HepG2 (cell line): Measurements from ENCODE around the gene B3GALT6. TPM values are rescaled to one million over a fixed set of nuclear protein-coding genes. Genes with fewer than 3 reads are reported as not detected.

Experiments used
- CBX2 ChIP-seq, 2 experiments: fragments of 200-600 bp in 1 of 2; sonication (generic); formaldehyde crosslinking in 1 of 2; IDR thresholded peaks; 2 replicates each; pipeline versions ENCODE4 v1.7.0 to v1.8.1; 2018 to 2022; ENCODE audit warnings: low read depth in 2 of 2, low read length in 1 of 2, mild to moderate bottlenecking in 1 of 2, missing genetic modification reagents in 1 of 2
- FOSL1 ChIP-seq: sonication (generic); formaldehyde crosslinking; IDR thresholded peaks from 2 replicates; pipeline ENCODE4 v1.9.0; 2021; ENCODE audit warnings: missing genetic modification reagents, borderline replicate concordance
- KDM1A ChIP-seq: IDR thresholded peaks from 2 replicates; pipeline ENCODE4 v1.6.1; 2016; ENCODE audit warnings: missing compliant biosample characterization
- KLF12 ChIP-seq: sonication (generic); formaldehyde crosslinking; IDR thresholded peaks from 2 replicates; pipeline ENCODE4 v1.4.0; 2020; ENCODE audit warnings: missing genetic modification reagents, borderline replicate concordance
- NCOA5 ChIP-seq: sonication (generic); formaldehyde crosslinking; IDR thresholded peaks from 2 replicates; pipeline ENCODE4 v1.4.0; 2020; ENCODE audit warnings: missing genetic modification reagents
- RORA ChIP-seq: sonication (generic); formaldehyde crosslinking; IDR thresholded peaks from 2 replicates; pipeline ENCODE4 v1.5.0; 2020; ENCODE audit warnings: mild to moderate bottlenecking, missing genetic modification reagents, moderate library complexity
- SIN3B ChIP-seq: fragments of 150-350 bp; IDR thresholded peaks from 2 replicates; pipeline ENCODE4 v1.6.1; 2014; ENCODE audit warnings: low read length
- STAT5B ChIP-seq: sonication (generic); formaldehyde crosslinking; IDR thresholded peaks from 2 replicates; pipeline ENCODE4 v1.4.0; 2020; ENCODE audit warnings: missing genetic modification reagents
- TOPORS ChIP-seq: sonication (generic); formaldehyde crosslinking; IDR thresholded peaks from 2 replicates; pipeline ENCODE4 v1.8.0; 2023; ENCODE audit warnings: mild to moderate bottlenecking, missing genetic modification reagents
- ZBTB3 ChIP-seq: sonication (generic); formaldehyde crosslinking; IDR thresholded peaks from 2 replicates; pipeline ENCODE4 v1.4.0; 2020; ENCODE audit warnings: low read depth, mild to moderate bottlenecking, moderate library complexity, missing genetic modification reagents, borderline replicate concordance
- ZFP1 ChIP-seq: IDR thresholded peaks from 2 replicates; pipeline ENCODE4 v1.6.1; 2016
- ZNF124 ChIP-seq: sonication (generic); formaldehyde crosslinking; IDR thresholded peaks from 2 replicates; pipeline ENCODE4 v1.4.0; 2020; ENCODE audit warnings: missing genetic modification reagents
- ZSCAN29 ChIP-seq: sonication (generic); formaldehyde crosslinking; conservative IDR thresholded peaks from 2 replicates; pipeline ENCODE4 v1.4.0; 2020; ENCODE audit warnings: mild to moderate bottlenecking, missing genetic modification reagents
- polyA plus RNA-seq, 8 experiments: library from polyadenylated mRNA; depleted of rRNA in 3 of 8; stranded (reverse) in 7 of 8; unstranded in 1 of 8; fragments of >200 nt; fragmentation: Illumina TruSeq in 4 of 8; extraction: Trizol in 4 of 8; gene quantifications; 2 replicates each; pipeline versions ENCODE4 v1.2.1 to v1.2.3, GENCODE V29; 2011 to 2016; ENCODE audit warnings: low read depth in 4 of 8, missing spikeins in 1 of 8, mixed read lengths in 1 of 8; ENCODE audit not compliant: insufficient read depth in 1 of 8
- total RNA-seq, 5 experiments: library from RNA; depleted of rRNA; stranded (reverse); fragments of >200 nt; fragmentation: Illumina TruSeq; extraction: Trizol; gene quantifications; 2 replicates each; pipeline ENCODE4 v1.2.3, GENCODE V29; 2016; ENCODE audit warnings: low read depth in 1 of 5
- TF ChIP-seq, protein P1 (sequence below): sonication (generic); formaldehyde crosslinking; IDR thresholded peaks from 2 replicates; pipeline ENCODE4 v1.4.0; 2020; ENCODE audit warnings: missing genetic modification reagents
- TF ChIP-seq, protein P2 (sequence below): IDR thresholded peaks from 2 replicates; pipeline ENCODE4 v1.6.1; 2016; ENCODE audit warnings: missing compliant biosample characterization, missing genetic modification reagents, borderline replicate concordance
- TF ChIP-seq, protein P3 (sequence below): IDR thresholded peaks from 2 replicates; pipeline ENCODE4 v1.6.1; 2012; ENCODE audit warnings: low read depth, low read length, improper control_type of control experiment
- TF ChIP-seq, protein P4 (sequence below): sonication (generic); formaldehyde crosslinking; IDR thresholded peaks from 2 replicates; pipeline ENCODE4 v1.5.0; 2020; ENCODE audit warnings: missing genetic modification reagents, mild to moderate bottlenecking, borderline replicate concordance
- TF ChIP-seq, protein P5 (sequence below): IDR thresholded peaks from 2 replicates; pipeline ENCODE4 v1.6.1; 2016; ENCODE audit warnings: mild to moderate bottlenecking
- TF ChIP-seq, protein P6 (sequence below), 2 experiments: fragments of 450-650 bp in 1 of 2; sonication (generic) in 1 of 2; formaldehyde crosslinking; IDR thresholded peaks; 2 replicates each; pipeline versions ENCODE4 v1.5.0 to v1.8.0; 2020 to 2022; ENCODE audit warnings: mild to moderate bottlenecking in 1 of 2, missing genetic modification reagents in 1 of 2

B3GALT6 gene
- total and polyA plus RNA-seq, 2 of the 13 experiments (the other 11 are each of a cell fraction or from before 2014, with no cell fraction given): 3.9 to 14.2 TPM

DNA sequence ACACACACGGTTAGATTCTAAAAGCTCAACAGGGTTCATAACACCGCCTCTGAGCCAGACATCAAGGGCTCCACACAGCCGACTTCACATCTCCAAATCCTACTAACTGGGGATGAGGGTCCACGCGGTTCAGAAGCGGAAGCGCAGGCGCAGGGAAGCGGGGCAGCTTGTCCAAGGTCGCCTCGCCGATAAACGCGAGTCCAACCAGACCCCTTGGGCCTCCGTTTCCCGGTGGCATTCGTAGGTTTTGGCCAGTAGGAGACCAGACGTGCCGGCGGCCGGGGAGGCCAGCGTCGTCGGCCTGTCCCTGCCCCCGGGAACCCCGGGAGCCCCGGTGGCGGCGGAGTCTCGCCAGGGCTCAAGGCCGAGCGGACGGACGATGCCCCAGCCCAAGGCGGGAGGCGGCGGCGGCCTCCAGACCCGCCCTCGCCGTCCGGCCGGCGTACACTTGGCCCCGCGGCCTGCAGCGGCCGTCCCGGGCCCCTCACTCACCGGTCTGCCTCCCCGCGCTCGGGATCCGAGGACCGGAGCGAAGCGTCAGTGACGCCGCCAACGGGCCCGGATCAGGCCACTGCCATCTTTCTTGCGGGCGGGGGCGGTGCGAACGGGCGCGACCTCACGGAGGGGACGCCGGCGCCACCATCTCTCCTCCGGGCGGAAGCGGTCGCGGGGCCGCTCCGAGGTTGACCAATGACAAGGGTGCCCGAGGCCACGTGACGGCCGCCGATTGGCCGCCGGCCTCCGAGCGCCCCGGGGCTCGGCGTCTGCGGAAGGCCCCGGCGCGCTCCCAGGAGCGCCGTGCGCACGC, 433 bp upstream of the B3GALT6 start, which contains the start of gene SDF4 (continued):
- TF ChIP-seq, protein P1, sequence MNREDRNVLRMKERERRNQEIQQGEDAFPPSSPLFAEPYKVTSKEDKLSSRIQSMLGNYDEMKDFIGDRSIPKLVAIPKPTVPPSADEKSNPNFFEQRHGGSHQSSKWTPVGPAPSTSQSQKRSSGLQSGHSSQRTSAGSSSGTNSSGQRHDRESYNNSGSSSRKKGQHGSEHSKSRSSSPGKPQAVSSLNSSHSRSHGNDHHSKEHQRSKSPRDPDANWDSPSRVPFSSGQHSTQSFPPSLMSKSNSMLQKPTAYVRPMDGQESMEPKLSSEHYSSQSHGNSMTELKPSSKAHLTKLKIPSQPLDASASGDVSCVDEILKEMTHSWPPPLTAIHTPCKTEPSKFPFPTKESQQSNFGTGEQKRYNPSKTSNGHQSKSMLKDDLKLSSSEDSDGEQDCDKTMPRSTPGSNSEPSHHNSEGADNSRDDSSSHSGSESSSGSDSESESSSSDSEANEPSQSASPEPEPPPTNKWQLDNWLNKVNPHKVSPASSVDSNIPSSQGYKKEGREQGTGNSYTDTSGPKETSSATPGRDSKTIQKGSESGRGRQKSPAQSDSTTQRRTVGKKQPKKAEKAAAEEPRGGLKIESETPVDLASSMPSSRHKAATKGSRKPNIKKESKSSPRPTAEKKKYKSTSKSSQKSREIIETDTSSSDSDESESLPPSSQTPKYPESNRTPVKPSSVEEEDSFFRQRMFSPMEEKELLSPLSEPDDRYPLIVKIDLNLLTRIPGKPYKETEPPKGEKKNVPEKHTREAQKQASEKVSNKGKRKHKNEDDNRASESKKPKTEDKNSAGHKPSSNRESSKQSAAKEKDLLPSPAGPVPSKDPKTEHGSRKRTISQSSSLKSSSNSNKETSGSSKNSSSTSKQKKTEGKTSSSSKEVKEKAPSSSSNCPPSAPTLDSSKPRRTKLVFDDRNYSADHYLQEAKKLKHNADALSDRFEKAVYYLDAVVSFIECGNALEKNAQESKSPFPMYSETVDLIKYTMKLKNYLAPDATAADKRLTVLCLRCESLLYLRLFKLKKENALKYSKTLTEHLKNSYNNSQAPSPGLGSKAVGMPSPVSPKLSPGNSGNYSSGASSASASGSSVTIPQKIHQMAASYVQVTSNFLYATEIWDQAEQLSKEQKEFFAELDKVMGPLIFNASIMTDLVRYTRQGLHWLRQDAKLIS (CRISPR knock-in tag): no peak
- 0 out of 2 replicates have a peak, but pooled peaks have one; percentile 61 for TF ChIP-seq ZNF124 (CRISPR knock-in tag)
- TF ChIP-seq, protein P2, sequence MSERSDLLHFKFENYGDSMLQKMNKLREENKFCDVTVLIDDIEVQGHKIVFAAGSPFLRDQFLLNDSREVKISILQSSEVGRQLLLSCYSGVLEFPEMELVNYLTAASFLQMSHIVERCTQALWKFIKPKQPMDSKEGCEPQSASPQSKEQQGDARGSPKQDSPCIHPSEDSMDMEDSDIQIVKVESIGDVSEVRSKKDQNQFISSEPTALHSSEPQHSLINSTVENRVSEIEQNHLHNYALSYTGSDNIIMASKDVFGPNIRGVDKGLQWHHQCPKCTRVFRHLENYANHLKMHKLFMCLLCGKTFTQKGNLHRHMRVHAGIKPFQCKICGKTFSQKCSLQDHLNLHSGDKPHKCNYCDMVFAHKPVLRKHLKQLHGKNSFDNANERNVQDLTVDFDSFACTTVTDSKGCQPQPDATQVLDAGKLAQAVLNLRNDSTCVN (CRISPR knock-in tag): peak; percentile 52; the same call in 1 of the 2 replicates
- TF ChIP-seq SIN3B: no peak
- TF ChIP-seq, protein P3, sequence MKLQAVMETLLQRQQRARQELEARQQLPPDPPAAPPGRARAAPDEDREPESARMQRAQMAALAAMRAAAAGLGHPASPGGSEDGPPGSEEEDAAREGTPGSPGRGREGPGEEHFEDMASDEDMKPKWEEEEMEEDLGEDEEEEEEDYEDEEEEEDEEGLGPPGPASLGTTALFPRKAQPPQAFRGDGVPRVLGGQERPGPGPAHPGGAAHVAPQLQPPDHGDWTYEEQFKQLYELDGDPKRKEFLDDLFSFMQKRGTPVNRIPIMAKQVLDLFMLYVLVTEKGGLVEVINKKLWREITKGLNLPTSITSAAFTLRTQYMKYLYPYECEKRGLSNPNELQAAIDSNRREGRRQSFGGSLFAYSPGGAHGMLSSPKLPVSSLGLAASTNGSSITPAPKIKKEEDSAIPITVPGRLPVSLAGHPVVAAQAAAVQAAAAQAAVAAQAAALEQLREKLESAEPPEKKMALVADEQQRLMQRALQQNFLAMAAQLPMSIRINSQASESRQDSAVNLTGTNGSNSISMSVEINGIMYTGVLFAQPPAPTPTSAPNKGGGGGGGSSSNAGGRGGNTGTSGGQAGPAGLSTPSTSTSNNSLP: no peak
- peak; percentile 94; the same call in 1 of the 2 replicates for TF ChIP-seq ZSCAN29 (CRISPR knock-in tag)
- TF ChIP-seq KLF12: peak; percentile 42; the same call in 1 of the 2 replicates
- TF ChIP-seq ZBTB3 (CRISPR knock-in tag): no peak
- TF ChIP-seq ZFP1: no peak
- 0 out of 2 replicates have a peak, but pooled peaks have one; percentile 41 for TF ChIP-seq STAT5B (CRISPR knock-in tag)
- TF ChIP-seq, protein P4, sequence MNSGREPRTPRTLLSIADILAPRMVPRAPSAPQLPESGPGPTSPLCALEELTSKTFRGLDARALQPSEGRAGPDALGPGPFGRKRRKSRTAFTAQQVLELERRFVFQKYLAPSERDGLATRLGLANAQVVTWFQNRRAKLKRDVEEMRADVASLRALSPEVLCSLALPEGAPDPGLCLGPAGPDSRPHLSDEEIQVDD (CRISPR knock-in tag): 0 out of 2 replicates have a peak, but pooled peaks have one; percentile 48
- TF ChIP-seq KDM1A (CRISPR knock-in tag): no peak
- TF ChIP-seq, protein P5, sequence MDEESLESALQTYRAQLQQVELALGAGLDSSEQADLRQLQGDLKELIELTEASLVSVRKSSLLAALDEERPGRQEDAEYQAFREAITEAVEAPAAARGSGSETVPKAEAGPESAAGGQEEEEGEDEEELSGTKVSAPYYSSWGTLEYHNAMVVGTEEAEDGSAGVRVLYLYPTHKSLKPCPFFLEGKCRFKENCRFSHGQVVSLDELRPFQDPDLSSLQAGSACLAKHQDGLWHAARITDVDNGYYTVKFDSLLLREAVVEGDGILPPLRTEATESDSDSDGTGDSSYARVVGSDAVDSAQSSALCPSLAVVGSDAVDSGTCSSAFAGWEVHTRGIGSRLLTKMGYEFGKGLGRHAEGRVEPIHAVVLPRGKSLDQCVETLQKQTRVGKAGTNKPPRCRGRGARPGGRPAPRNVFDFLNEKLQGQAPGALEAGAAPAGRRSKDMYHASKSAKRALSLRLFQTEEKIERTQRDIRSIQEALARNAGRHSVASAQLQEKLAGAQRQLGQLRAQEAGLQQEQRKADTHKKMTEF (CRISPR knock-in tag): peak; percentile 75; the same call in 1 of the 2 replicates
- TF ChIP-seq CBX2 (IDR thresholded peaks at IDR 0.05; ENCODE audit: low read depth, low read length): no peak
- TF ChIP-seq CBX2 (CRISPR knock-in tag; IDR thresholded peaks at IDR 0.05; ENCODE audit: low read depth): no peak
- TF ChIP-seq TOPORS: peak; percentile 51; the same call in 1 of the 2 replicates
- TF ChIP-seq RORA (CRISPR knock-in tag): no peak
- TF ChIP-seq FOSL1: no peak
- TF ChIP-seq, protein P6, sequence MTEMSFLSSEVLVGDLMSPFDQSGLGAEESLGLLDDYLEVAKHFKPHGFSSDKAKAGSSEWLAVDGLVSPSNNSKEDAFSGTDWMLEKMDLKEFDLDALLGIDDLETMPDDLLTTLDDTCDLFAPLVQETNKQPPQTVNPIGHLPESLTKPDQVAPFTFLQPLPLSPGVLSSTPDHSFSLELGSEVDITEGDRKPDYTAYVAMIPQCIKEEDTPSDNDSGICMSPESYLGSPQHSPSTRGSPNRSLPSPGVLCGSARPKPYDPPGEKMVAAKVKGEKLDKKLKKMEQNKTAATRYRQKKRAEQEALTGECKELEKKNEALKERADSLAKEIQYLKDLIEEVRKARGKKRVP (CRISPR knock-in tag; IDR thresholded peaks at IDR 0.05): no peak
- TF ChIP-seq NCOA5: no peak
